ENCODE data around the gene TTC24. TPM values are rescaled to one million over a fixed set of nuclear protein-coding genes. Genes with fewer than 3 reads are reported as not detected.

TTC24 gene
- total and polyA plus RNA-seq, 10 of the 15 experiments (the other 5 are each of a cell fraction or from before 2014, with no cell fraction given): 0.05 to 6.4 (median 2.9) TPM; not detected in 1

GRCh38 chr1:156619582-156619955 lies 40.0 kb downstream of the TTC24 start (continued):
- TF ChIP-seq SKIL (IDR thresholded peaks at IDR 0.05; ENCODE audit: low read depth, poor library complexity, severe bottlenecking): no peak
- no peak for TF ChIP-seq TARDBP (IDR thresholded peaks at IDR 0.05; ENCODE audit: borderline replicate concordance)

- intact Hi-C loops (cut with micrococcal nuclease; ENCODE audit: unreplicated experiment): loop anchor here (10.0 kb wide), 1 partner anchor 102 kb away; the partner anchor contains the start of genes ISG20L2 and METTL25B
- no TSS peak for BruUV-seq (replicated peaks)
- no peak for ATAC-seq
These were observed 43.2 kb downstream of the TTC24 start for GRCh38 chr1:156622581-156623297.

More at GRCh38 chr1:156622581-156623297, 43.2 kb downstream of the TTC24 start:
- Histone ChIP-seq H3K27me3 (replicated peaks in 1 of 2; ENCODE audit: control insufficient read depth in 2 of 2, insufficient read depth in 2 of 2, low read length in 1 of 2) (peaks cover 13 to 22% of the 10 kb centered on the region in 2 experiments), H3K9ac (ENCODE audit: control insufficient read depth, insufficient read depth, low read length) (no peak overlapping the region), H4K20me1 (ENCODE audit: control insufficient read depth, insufficient read depth) (no peaks in the 10 kb centered on the region), H3K4me2 (ENCODE audit: control insufficient read depth, insufficient read depth) (no peak overlapping the region), H2AFZ (ENCODE audit: control insufficient read depth, low read depth, low read length) (no peak overlapping the region), H3K4me1 (ENCODE audit: control insufficient read depth, insufficient read depth, low read length) (no peaks in the 10 kb centered on the region; the same call in 1 of the 2 replicates), H3K36me3 (ENCODE audit: control insufficient read depth in 2 of 2, insufficient read depth in 2 of 2, low read length in 1 of 2) (no peaks in the 10 kb centered on the region), H3K9me3 (replicated peaks; ENCODE audit: control insufficient read depth, insufficient read depth, low read length) (no peaks in the 10 kb centered on the region), H3K27ac (ENCODE audit: control insufficient read depth, insufficient read depth) (no peak overlapping the region), H3K4me3 (no peak overlapping the region), H3K79me2 (ENCODE audit: control insufficient read depth, insufficient read depth, low read length) (no peaks in the 10 kb centered on the region)
- ChIA-PET CTCF (interaction anchor here (0.6 to 2.2 kb wide), 7 partner anchors 10 to 267 kb away, joined by 3 to 23 read pairs (median 3); partner anchors contain the start of gene TTC24), POLR2A (no interaction called here), RAD21 (ENCODE audit: unreplicated experiment) (interaction anchor here (2.1 kb wide), 1 partner anchor 33 kb away, joined by 9 read pairs; no protein-coding TSS in a partner anchor), SMC1A (ENCODE audit: uncharacterized antibody, unreplicated experiment) (interaction anchor here (1.3 kb wide), 1 partner anchor 10 kb away, joined by 4 read pairs; no protein-coding TSS in a partner anchor)
- FAIRE-seq (no peak), DNase-seq (ENCODE audit: low read depth, low spot score) (no peak)
- 50% methylated on average over 6 of the region's 6 CpGs for WGBS (ENCODE audit: insufficient coverage, insufficient replicate concordance, low lambda C conversion rate, missing lambda C conversion rate)
- TF ChIP-seq USF1 (IDR thresholded peaks at IDR 0.05; ENCODE audit: borderline replicate concordance, extremely low read length, insufficient read depth, low read depth, low read length): no peak
- TF ChIP-seq CUX1 (IDR thresholded peaks at IDR 0.05; ENCODE audit: insufficient replicate concordance, low read depth, low read length): no peak
- TF ChIP-seq GATAD2B (conservative IDR thresholded peaks at IDR 0.05; ENCODE audit: low read depth): no peak
- no peak for TF ChIP-seq PML (IDR thresholded peaks at IDR 0.05; ENCODE audit: low read length)
- TF ChIP-seq SMC3 (IDR thresholded peaks at IDR 0.05; ENCODE audit: borderline replicate concordance, low read length): no peak
- no peak for TF ChIP-seq GABPA (IDR thresholded peaks at IDR 0.05; ENCODE audit: low read depth)
- TF ChIP-seq NFXL1 (IDR thresholded peaks at IDR 0.05; ENCODE audit: borderline replicate concordance): no peak
- in situ Hi-C loops (cut with MboI): no loop called here

All from GM12878 (cell line).